NB4 (cell line): Measurements from ENCODE around the gene SYNDIG1.

Experiments used
- DNase-seq: peaks from one replicate; pipeline ENCODE4 v3.0.0; 2010; ENCODE audit warnings: low read depth
- H3K4me3 ChIP-seq: one replicate; pipeline ENCODE4 v1.5.1; 2011; ENCODE audit warnings: mild to moderate bottlenecking, low read depth, low read length, moderate library complexity
- CTCF ChIP-seq: IDR thresholded peaks from one replicate; pipeline ENCODE4 v1.5.1; 2012; ENCODE audit warnings: low read depth, low read length
- MYC ChIP-seq: IDR thresholded peaks from 2 replicates; pipeline ENCODE4 v1.6.1; 2011; ENCODE audit warnings: low read depth, low read length
- POLR2A ChIP-seq: IDR thresholded peaks from 2 replicates; pipeline ENCODE4 v1.6.1; 2011; ENCODE audit warnings: mild to moderate bottlenecking; ENCODE audit not compliant: insufficient read length; ENCODE audit errors: extremely low read depth
- TF ChIP-seq, protein P1 (sequence below): IDR thresholded peaks from 2 replicates; pipeline ENCODE4 v1.6.1; 2011; ENCODE audit warnings: low read depth, low read length

The SYNDIG1 gene

DNA sequence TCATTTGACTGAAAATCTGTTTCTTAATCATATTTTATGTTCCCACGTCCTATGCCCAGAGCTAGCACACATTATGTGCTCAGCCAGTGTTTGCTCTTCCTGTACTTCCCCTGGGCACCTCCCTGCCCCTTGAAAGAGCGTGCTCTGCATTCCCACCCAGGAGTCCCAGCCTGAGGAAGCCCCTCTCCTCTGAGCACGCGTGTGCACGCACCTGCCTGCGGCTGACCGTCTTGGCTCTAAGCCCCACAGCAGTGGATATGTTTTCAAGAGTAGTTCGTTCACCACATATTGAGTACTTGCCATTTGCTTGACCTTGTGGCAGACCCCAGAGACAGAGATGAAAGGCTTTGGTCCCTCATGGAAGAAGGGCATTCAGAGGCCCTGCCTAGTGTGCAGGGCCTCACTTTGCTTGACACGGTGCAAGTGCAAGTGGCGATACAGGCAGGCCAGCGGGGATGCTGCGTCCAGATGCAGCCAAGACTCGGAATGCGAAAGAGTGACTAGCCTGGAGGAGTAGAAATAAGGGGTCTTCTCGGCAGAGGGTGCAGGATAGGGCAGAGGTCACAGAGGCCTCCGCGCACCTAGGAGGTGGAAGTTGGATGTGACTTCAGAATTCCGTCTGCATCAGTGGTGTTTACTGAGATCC lies 14.1 kb downstream of the SYNDIG1 start:
- no peak overlapping the region for H3K4me3 ChIP-seq
- TF ChIP-seq MYC, result no peak

GRCh38 chr20:24484081-24484450 lies 14.6 kb downstream of the SYNDIG1 start:
- H3K4me3 ChIP-seq, result no peak overlapping the region
- TF ChIP-seq CTCF (no peak), MYC (no peak), POLR2A (no peak)
- TF ChIP-seq, protein P1, sequence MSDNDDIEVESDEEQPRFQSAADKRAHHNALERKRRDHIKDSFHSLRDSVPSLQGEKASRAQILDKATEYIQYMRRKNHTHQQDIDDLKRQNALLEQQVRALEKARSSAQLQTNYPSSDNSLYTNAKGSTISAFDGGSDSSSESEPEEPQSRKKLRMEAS, result no peak
- DNase-seq, result no peak

More for the DNA sequence above, 14.1 kb downstream of the SYNDIG1 start:
- no peak for DNase-seq

DNA sequence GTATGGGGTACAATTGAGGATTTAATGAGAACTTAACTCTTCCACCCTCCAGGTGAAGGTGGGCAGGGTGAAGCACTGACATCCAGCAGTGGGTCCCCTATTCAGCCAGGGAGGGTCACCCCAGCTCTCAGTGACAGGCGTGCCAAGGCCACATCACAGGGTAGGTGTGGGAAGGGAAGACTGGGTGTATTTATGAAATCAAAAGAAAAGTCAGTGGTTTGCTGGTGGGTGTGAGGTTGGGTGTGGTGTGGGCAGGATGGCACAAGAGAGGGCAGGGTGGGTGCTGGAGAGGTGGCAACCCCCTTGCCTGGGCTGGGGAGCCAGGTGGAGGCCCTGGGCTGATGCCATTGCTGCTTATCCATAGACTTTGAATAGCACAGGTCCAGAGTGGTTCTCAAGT lies 16.6 kb downstream of the SYNDIG1 start:
- TF ChIP-seq, protein P1, result no peak
- TF ChIP-seq CTCF (no peak), POLR2A (no peak), MYC (no peak)
- no peak for DNase-seq
- H3K4me3 ChIP-seq, result no peak overlapping the region

DNA sequence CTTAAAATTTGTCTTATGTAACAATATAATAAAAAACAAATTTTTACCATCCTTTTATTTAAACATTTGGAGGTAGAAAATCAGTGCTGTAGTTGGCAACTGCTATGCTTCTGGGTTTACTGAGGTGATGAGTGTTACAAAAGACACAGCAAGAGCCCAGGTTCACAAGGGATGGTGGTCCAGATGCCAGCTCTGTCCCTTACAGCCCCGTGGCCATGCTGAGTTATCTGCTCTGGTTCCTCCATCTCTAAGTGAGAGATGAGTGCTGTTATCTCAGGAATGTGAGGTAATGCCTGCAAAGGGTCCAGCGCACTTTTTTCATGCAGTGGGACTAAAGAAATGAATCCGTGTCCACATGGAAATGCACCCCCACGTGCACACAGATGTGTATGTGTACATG lies 17.8 kb downstream of the SYNDIG1 start:
- TF ChIP-seq POLR2A, result no peak
- no peak for TF ChIP-seq CTCF
- TF ChIP-seq, protein P1, result no peak
- TF ChIP-seq MYC, result no peak
- no peak for DNase-seq
- H3K4me3 ChIP-seq, result no peak overlapping the region

DNA sequence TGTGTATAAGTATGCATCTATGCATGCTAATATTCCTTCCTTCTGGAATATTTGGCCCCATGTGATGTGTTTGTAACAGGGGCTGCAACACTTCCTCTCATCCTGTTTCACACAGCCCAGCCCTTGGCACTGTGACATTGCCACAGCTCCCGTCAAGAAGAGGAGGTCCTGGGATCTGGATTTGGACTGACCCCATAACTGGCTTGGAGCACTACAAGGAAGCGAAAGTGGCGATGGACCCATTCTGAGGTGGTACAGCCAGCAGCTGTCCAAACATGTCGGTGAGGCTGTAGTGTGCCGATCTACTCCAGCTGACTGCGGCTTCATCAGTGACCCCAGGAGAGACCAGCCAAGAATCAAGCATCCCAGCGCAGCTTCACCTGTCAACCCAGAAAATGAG lies 18.2 kb downstream of the SYNDIG1 start:
- no peak for DNase-seq
- H3K4me3 ChIP-seq, result no peak overlapping the region
- TF ChIP-seq, protein P1, result no peak
- no peak for TF ChIP-seq POLR2A
- no peak for TF ChIP-seq MYC
- no peak for TF ChIP-seq CTCF

GRCh38 chr20:24488064-24488799 lies 18.8 kb downstream of the SYNDIG1 start:
- no peak for DNase-seq
- H3K4me3 ChIP-seq, result no peak overlapping the region
- no peak for TF ChIP-seq MYC
- TF ChIP-seq POLR2A, result no peak
- TF ChIP-seq, protein P1, result no peak
- no peak for TF ChIP-seq CTCF
